Measurements from ENCODE around the gene BCAR3.

GRCh38 chr1:93672069-93672468 lies 9.6 kb downstream of the BCAR3 start:
- TF ChIP-seq, protein P1, sequence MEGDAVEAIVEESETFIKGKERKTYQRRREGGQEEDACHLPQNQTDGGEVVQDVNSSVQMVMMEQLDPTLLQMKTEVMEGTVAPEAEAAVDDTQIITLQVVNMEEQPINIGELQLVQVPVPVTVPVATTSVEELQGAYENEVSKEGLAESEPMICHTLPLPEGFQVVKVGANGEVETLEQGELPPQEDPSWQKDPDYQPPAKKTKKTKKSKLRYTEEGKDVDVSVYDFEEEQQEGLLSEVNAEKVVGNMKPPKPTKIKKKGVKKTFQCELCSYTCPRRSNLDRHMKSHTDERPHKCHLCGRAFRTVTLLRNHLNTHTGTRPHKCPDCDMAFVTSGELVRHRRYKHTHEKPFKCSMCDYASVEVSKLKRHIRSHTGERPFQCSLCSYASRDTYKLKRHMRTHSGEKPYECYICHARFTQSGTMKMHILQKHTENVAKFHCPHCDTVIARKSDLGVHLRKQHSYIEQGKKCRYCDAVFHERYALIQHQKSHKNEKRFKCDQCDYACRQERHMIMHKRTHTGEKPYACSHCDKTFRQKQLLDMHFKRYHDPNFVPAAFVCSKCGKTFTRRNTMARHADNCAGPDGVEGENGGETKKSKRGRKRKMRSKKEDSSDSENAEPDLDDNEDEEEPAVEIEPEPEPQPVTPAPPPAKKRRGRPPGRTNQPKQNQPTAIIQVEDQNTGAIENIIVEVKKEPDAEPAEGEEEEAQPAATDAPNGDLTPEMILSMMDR (IDR thresholded peaks at IDR 0.05), result no peak
- no peak for TF ChIP-seq EZH2phosphoT487 (IDR thresholded peaks at IDR 0.05)
- TF ChIP-seq EZH2 (IDR thresholded peaks at IDR 0.05), result no peak
